H1 (cell line): ENCODE results near the gene KLHL30. TPM values are rescaled to one million over a fixed set of nuclear protein-coding genes. Genes with fewer than 3 reads are reported as not detected.

ENCODE experiments used
- CTCF ChIA-PET: fragments of 300-600 bp; sonication (Branson Sonifier 250); formaldehyde crosslinking; loops from one replicate; lab custom pipeline; 2021; ENCODE audit not compliant: partially characterized antibody; lab: Charles Lee
- POLR2A ChIA-PET: fragments of 300-600 bp; sonication (Branson Sonifier 250); formaldehyde crosslinking; loops from one replicate; lab custom pipeline; 2021; ENCODE audit warnings: inconsistent platforms; ENCODE audit not compliant: partially characterized antibody; lab: Charles Lee
- DNase-seq, 2 experiments: peaks; one replicate each; pipeline versions ENCODE4 v3.0.0 to v3.0.0-alpha.2; 2010 to 2022; ENCODE audit warnings: low spot score in 2 of 2, low read depth in 1 of 2, mixed read lengths in 1 of 2
- FAIRE-seq: peaks from 2 replicates; lab custom pipeline; 2011; peaks lifted over from hg19 to GRCh38; lab: Jason Lieb, UNC
- H2AFZ ChIP-seq: 2 replicates; pipeline ENCODE4 v1.8.1; 2012; ENCODE audit warnings: low read length, inconsistent platforms
- H2AK5ac ChIP-seq: 2 replicates; pipeline ENCODE4 v1.6.1; 2013; ENCODE audit warnings: low read depth, low read length
- H2BK120ac ChIP-seq: replicated peaks from 2 replicates; pipeline ENCODE3; 2013; ENCODE audit warnings: low read depth, low read length, inconsistent platforms
- H2BK12ac ChIP-seq: 2 replicates; pipeline ENCODE4 v1.6.1; 2013; ENCODE audit warnings: low read depth, low read length
- H2BK15ac ChIP-seq: 2 replicates; pipeline ENCODE4 v1.6.1; 2013; ENCODE audit warnings: low read length
- H2BK20ac ChIP-seq: 2 replicates; pipeline ENCODE4 v1.6.1; 2013; ENCODE audit warnings: low read length
- H2BK5ac ChIP-seq: 2 replicates; pipeline ENCODE4 v1.6.1; 2013; ENCODE audit warnings: low read depth, low read length
- H3K14ac ChIP-seq: 2 replicates; pipeline ENCODE4 v1.6.1; 2013; ENCODE audit warnings: inconsistent platforms; ENCODE audit not compliant: insufficient read length
- H3K18ac ChIP-seq: 2 replicates; pipeline ENCODE4 v1.6.1; 2013; ENCODE audit warnings: low read length; ENCODE audit errors: extremely low read depth
- H3K23ac ChIP-seq: 2 replicates; pipeline ENCODE4 v1.6.1; 2013; ENCODE audit warnings: inconsistent platforms; ENCODE audit not compliant: insufficient read length
- H3K23me2 ChIP-seq: 2 replicates; pipeline ENCODE4 v1.6.1; 2013; ENCODE audit warnings: low read depth, low read length
- H3K27ac ChIP-seq: 2 replicates; pipeline ENCODE4 v1.6.1; 2011; ENCODE audit warnings: low read depth, low read length, inconsistent platforms
- H3K27me3 ChIP-seq, 4 experiments: replicated peaks in 1 of 4; 1 replicate in 1 of 4; 2 replicates in 3 of 4; pipeline versions ENCODE4 v1.6.1 to v1.8.1; 2011 to 2013; ENCODE audit warnings: low read length in 3 of 4, mild to moderate bottlenecking in 3 of 4, inconsistent platforms in 2 of 4, mixed read lengths in 2 of 4, moderate library complexity in 1 of 4; ENCODE audit not compliant: control insufficient read depth in 3 of 4, insufficient read depth in 3 of 4; ENCODE audit errors: extremely low read depth in 1 of 4
- H3K36me3 ChIP-seq, 4 experiments: 2 replicates each; pipeline versions ENCODE4 v1.6.1 to v1.8.1; 2011 to 2013; ENCODE audit warnings: mild to moderate bottlenecking in 4 of 4, low read length in 3 of 4, moderate library complexity in 2 of 4, control low read depth in 1 of 4, inconsistent platforms in 1 of 4; ENCODE audit not compliant: insufficient read depth in 4 of 4, control insufficient read depth in 2 of 4
- H3K4ac ChIP-seq: replicated peaks from 2 replicates; pipeline ENCODE3; 2013; ENCODE audit warnings: low read length, low read depth, mixed read lengths, inconsistent platforms; ENCODE audit not compliant: insufficient read length
- H3K4me1 ChIP-seq, 4 experiments: replicated peaks in 1 of 4; 1 replicate in 1 of 4; 2 replicates in 3 of 4; pipeline versions ENCODE4 v1.6.1 to v1.8.1; 2011 to 2013; ENCODE audit warnings: low read length in 3 of 4, inconsistent platforms in 2 of 4, mixed read lengths in 1 of 4; ENCODE audit not compliant: insufficient read depth in 4 of 4, control insufficient read depth in 3 of 4
- H3K4me2 ChIP-seq, 2 experiments: 2 replicates each; pipeline versions ENCODE4 v1.6.1 to v1.8.1; 2011 to 2013; ENCODE audit warnings: low read depth in 2 of 2, low read length in 2 of 2, control low read depth in 1 of 2, inconsistent platforms in 1 of 2, mild to moderate bottlenecking in 1 of 2; ENCODE audit not compliant: insufficient read depth in 1 of 2
- H3K4me3 ChIP-seq, 4 experiments: fragments of 200-600, 300-600 bp in 1 of 4; sonication (generic), shearing (Covaris generic), sonication (Bioruptor Twin) in 1 of 4; 2 replicates each; pipeline versions ENCODE4 v1.5.1 to v1.8.1; 2011 to 2016; ENCODE audit warnings: low read length in 4 of 4, low read depth in 3 of 4, control low read depth in 2 of 4, inconsistent platforms in 2 of 4, mild to moderate bottlenecking in 2 of 4, mixed read lengths in 1 of 4, moderate library complexity in 1 of 4; ENCODE audit not compliant: insufficient read depth in 2 of 4; ENCODE audit errors: extremely low read depth in 1 of 4
- H3K56ac ChIP-seq: replicated peaks from 2 replicates; pipeline ENCODE3; 2013; ENCODE audit warnings: low read depth, mild to moderate bottlenecking, mixed read lengths, low read length, inconsistent platforms; ENCODE audit not compliant: insufficient read length
- H3K79me1 ChIP-seq: 2 replicates; pipeline ENCODE4 v1.6.1; 2013; ENCODE audit warnings: low read depth, low read length, control low read depth
- H3K79me2 ChIP-seq, 2 experiments: 2 replicates each; pipeline versions ENCODE4 v1.6.1 to v1.8.1; 2012 to 2013; ENCODE audit warnings: low read length in 2 of 2, mild to moderate bottlenecking in 2 of 2, inconsistent platforms in 1 of 2; ENCODE audit not compliant: insufficient read depth in 2 of 2, control insufficient read depth in 1 of 2
- H3K9ac ChIP-seq, 4 experiments: replicated peaks in 1 of 4; 1 replicate in 1 of 4; 2 replicates in 3 of 4; pipeline versions ENCODE4 v1.6.1 to v1.8.1; 2011 to 2013; ENCODE audit warnings: low read depth in 3 of 4, low read length in 3 of 4, control low read depth in 2 of 4, mild to moderate bottlenecking in 2 of 4, moderate library complexity in 2 of 4, inconsistent platforms in 1 of 4; ENCODE audit errors: extremely low read depth in 1 of 4
- H3K9me3 ChIP-seq, 2 experiments: 2 replicates each; pipeline versions ENCODE4 v1.6.1 to v1.8.1; 2012 to 2013; ENCODE audit warnings: mild to moderate bottlenecking in 2 of 2, moderate library complexity in 2 of 2, control low read depth in 1 of 2, inconsistent platforms in 1 of 2, low read depth in 1 of 2, low read length in 1 of 2, mixed read lengths in 1 of 2; ENCODE audit not compliant: insufficient read depth in 2 of 2
- H4K20me1 ChIP-seq, 2 experiments: replicated peaks in 1 of 2; 2 replicates each; pipeline versions ENCODE3 to v1.8.1; 2011 to 2013; ENCODE audit warnings: inconsistent platforms in 2 of 2, low read length in 2 of 2, mild to moderate bottlenecking in 1 of 2; ENCODE audit not compliant: insufficient read depth in 2 of 2, control insufficient read depth in 1 of 2
- H4K5ac ChIP-seq: 2 replicates; pipeline ENCODE4 v1.6.1; 2013; ENCODE audit warnings: low read length, low read depth, mixed read lengths, inconsistent platforms; ENCODE audit not compliant: insufficient read length
- H4K8ac ChIP-seq: 2 replicates; pipeline ENCODE4 v1.8.0; 2013; ENCODE audit warnings: mild to moderate bottlenecking, moderate library complexity, low read length, inconsistent platforms; ENCODE audit not compliant: insufficient read depth; ENCODE audit errors: extremely low read depth
- H4K91ac ChIP-seq: replicated peaks from 2 replicates; pipeline ENCODE3; 2013; ENCODE audit warnings: low read length, mixed read lengths, inconsistent platforms; ENCODE audit not compliant: insufficient read length
- BRCA1 ChIP-seq: IDR thresholded peaks from 2 replicates; pipeline ENCODE4 v1.6.1; 2012; ENCODE audit warnings: low read depth, low read length, improper control_type of control experiment
- CEBPB ChIP-seq: IDR thresholded peaks from 2 replicates; pipeline ENCODE4 v1.6.1; 2012; ENCODE audit warnings: low read depth, low read length
- EGR1 ChIP-seq: IDR thresholded peaks from 2 replicates; pipeline ENCODE4 v1.6.1; 2011; ENCODE audit warnings: low read depth, low read length, borderline replicate concordance
- GABPA ChIP-seq: IDR thresholded peaks from 2 replicates; pipeline ENCODE4 v1.6.1; 2011; ENCODE audit warnings: mild to moderate bottlenecking, low read length, moderate library complexity, borderline replicate concordance; ENCODE audit not compliant: insufficient read depth
- GTF2F1 ChIP-seq: IDR thresholded peaks from 2 replicates; pipeline ENCODE4 v1.6.1; 2012; ENCODE audit warnings: low read depth, low read length, improper control_type of control experiment, borderline replicate concordance
- HDAC2 ChIP-seq, 2 experiments: fragments of 300-600 bp in 1 of 2; sonication (generic) in 1 of 2; IDR thresholded peaks; 2 replicates each; pipeline ENCODE4 v1.6.1; 2011 to 2012; ENCODE audit warnings: low read depth in 2 of 2, low read length in 2 of 2, mild to moderate bottlenecking in 2 of 2, moderate library complexity in 2 of 2, borderline replicate concordance in 1 of 2, inconsistent platforms in 1 of 2
- JUN ChIP-seq: IDR thresholded peaks from 2 replicates; pipeline ENCODE4 v1.6.1; 2011; ENCODE audit warnings: low read depth, mild to moderate bottlenecking, improper control_type of control experiment, low read length
- PHF8 ChIP-seq: fragments of 200-600 bp; sonication (generic); conservative IDR thresholded peaks from 2 replicates; pipeline ENCODE4 v1.7.1; 2012; ENCODE audit warnings: low read depth, mild to moderate bottlenecking, inconsistent platforms, low read length, moderate library complexity
- RFX5 ChIP-seq: IDR thresholded peaks from 2 replicates; pipeline ENCODE4 v1.6.1; 2011; ENCODE audit warnings: low read depth, low read length, improper control_type of control experiment, borderline replicate concordance
- SIRT6 ChIP-seq: IDR thresholded peaks from one replicate; pipeline ENCODE4 v1.7.1; 2012; ENCODE audit warnings: low read length, inconsistent platforms
- SIX5 ChIP-seq: IDR thresholded peaks from 2 replicates; pipeline ENCODE4 v1.6.1; 2011; ENCODE audit warnings: mild to moderate bottlenecking, low read depth, low read length
- SP2 ChIP-seq: IDR thresholded peaks from 2 replicates; pipeline ENCODE4 v1.6.1; 2012; ENCODE audit warnings: mild to moderate bottlenecking, low read length, inconsistent platforms
- SUZ12 ChIP-seq: fragments of 200-600 bp; sonication (generic); IDR thresholded peaks from 2 replicates; pipeline ENCODE4 v1.6.1; 2012; ENCODE audit warnings: mild to moderate bottlenecking, inconsistent platforms, low read length, moderate library complexity, mixed read lengths
- TAF1 ChIP-seq: IDR thresholded peaks from 2 replicates; pipeline ENCODE4 v1.6.1; 2011; ENCODE audit warnings: mild to moderate bottlenecking, low read depth, low read length
- WGBS, 2 experiments: shearing (Covaris generic) in 1 of 2; methylation state at CpG; one replicate each; pipeline versions ENCODE4 v1.1.6 to v1.1.7; 2013 to 2015; ENCODE audit warnings: low lambda C conversion rate in 2 of 2, mixed read lengths in 2 of 2, inconsistent platforms in 1 of 2, low coverage in 1 of 2, missing lambda C conversion rate in 1 of 2; ENCODE audit not compliant: insufficient replicate concordance in 2 of 2, insufficient coverage in 1 of 2, insufficient read length in 1 of 2; ENCODE audit errors: extremely low coverage in 1 of 2, missing lambda C conversion rate in 1 of 2; 5-methylcytosine and 5-hydroxymethylcytosine counted together
- polyA plus RNA-seq, 7 experiments: library from polyadenylated mRNA; depleted of rRNA in 3 of 7; stranded (reverse) in 5 of 7; unstranded in 2 of 7; fragments of >200 nt in 5 of 7; fragments of 200-250 nt in 2 of 7; gene quantifications; 1 replicate in 5 of 7; 2 replicates in 1 of 7; 4 replicates in 1 of 7; pipeline versions ENCODE4 v1.2.1 to v1.2.3, GENCODE V29; 2011 to 2013; ENCODE audit warnings: missing spikeins in 2 of 7, mixed read lengths in 2 of 7
- total RNA-seq: library from RNA; stranded (reverse); fragmentation: NEBNext Ultra II Directional; extraction: Animal tissue kit (Norgen Biotek cat#: 25700); gene quantifications from 2 replicates; pipeline ENCODE4 v1.2.1, GENCODE V29; 2021

Gene KLHL30
- total and polyA plus RNA-seq, 2 of the 8 experiments (the other 6 are each of a cell fraction or from before 2014, with no cell fraction given): not detected

- Histone ChIP-seq H4K91ac (no peak overlapping the region), H3K27ac (no peak overlapping the region), H4K20me1 (peaks cover 0 to 4% of the 10 kb centered on the region in 2 experiments), H2BK15ac (no peak overlapping the region), H3K36me3 (no peaks in the 10 kb centered on the region; a peak in 1 of 8 replicates), H2AFZ (no peak overlapping the region), H3K9me3 (no peaks in the 10 kb centered on the region), H3K79me1 (no peaks in the 10 kb centered on the region), H3K4me1 (peaks cover 0 to 21% (median 5%) of the 10 kb centered on the region in 4 experiments; a peak in 5 of 7 replicates), H3K27me3 (peaks cover 21 to 62% (median 47%) of the 10 kb centered on the region in 4 experiments), H3K23ac (no peak overlapping the region), H3K23me2 (peaks cover 13% of the 10 kb centered on the region; the same call in 1 of the 2 replicates), H3K18ac (no peak overlapping the region), H3K4ac (no peak overlapping the region), H3K56ac (no peak overlapping the region), H3K14ac (no peak overlapping the region), H4K8ac (no peak overlapping the region; the same call in 1 of the 2 replicates), H2BK120ac (no peak overlapping the region), H2AK5ac (no peak overlapping the region), H2BK5ac (no peak overlapping the region), H3K79me2 (no peaks in the 10 kb centered on the region), H3K4me2 (peak overlapping the region; percentile 64 to 73), H4K5ac (no peak overlapping the region), H3K9ac (no peak overlapping the region), H3K4me3 (peak overlapping the region in 2 of 4 experiments; percentile 27 to 66; a peak in 5 of 8 replicates), H2BK20ac (no peak overlapping the region), H2BK12ac (no peak overlapping the region)
- WGBS, 2 experiments: 70% methylated on average over 9 of the region's 10 CpGs; no CpG with 5 or more reads in 1 of the 2 experiments
- DNase-seq (no peak), FAIRE-seq (no peak)
- ChIA-PET CTCF (interaction anchor here (0.8 to 2.3 kb wide), 17 partner anchors 8 to 179 kb away, joined by 3 to 15 read pairs (median 4); no protein-coding TSS in a partner anchor), POLR2A (interaction anchor here (2.0 kb wide), 1 partner anchor 75 kb away, joined by 8 read pairs; no protein-coding TSS in a partner anchor)
- TF ChIP-seq CEBPB: no peak
- TF ChIP-seq TAF1: no peak
- TF ChIP-seq SUZ12: 0 out of 2 replicates have a peak, but pooled peaks have one; percentile 9
- no peak for TF ChIP-seq JUN
- TF ChIP-seq EGR1: no peak
- TF ChIP-seq SIX5: no peak
- TF ChIP-seq HDAC2 (IDR thresholded peaks at IDR 0.05; ENCODE audit: borderline replicate concordance in 1 of 2, low read depth in 2 of 2, low read length in 2 of 2): 0 out of 4 replicates have a peak, but pooled peaks of 1 of the 2 experiments have one; percentile 10
- TF ChIP-seq SIRT6: no peak
- TF ChIP-seq PHF8: no peak
- no peak for TF ChIP-seq RFX5
- no peak for TF ChIP-seq SP2
- TF ChIP-seq GABPA: no peak
- no peak for TF ChIP-seq BRCA1
- no peak for TF ChIP-seq GTF2F1
Observed at GRCh38 chr2:238159661-238160205, 21.3 kb downstream of the KLHL30 start.
